LNCAP (cell line): ENCODE results near the gene GRM7.

Source experiments
- TF ChIP-seq, protein P1 (sequence below): fragments of 450-650 bp; IDR thresholded peaks from 2 replicates; pipeline ENCODE4 v1.5.1; 2017; ENCODE audit warnings: mild to moderate bottlenecking

Gene GRM7

DNA sequence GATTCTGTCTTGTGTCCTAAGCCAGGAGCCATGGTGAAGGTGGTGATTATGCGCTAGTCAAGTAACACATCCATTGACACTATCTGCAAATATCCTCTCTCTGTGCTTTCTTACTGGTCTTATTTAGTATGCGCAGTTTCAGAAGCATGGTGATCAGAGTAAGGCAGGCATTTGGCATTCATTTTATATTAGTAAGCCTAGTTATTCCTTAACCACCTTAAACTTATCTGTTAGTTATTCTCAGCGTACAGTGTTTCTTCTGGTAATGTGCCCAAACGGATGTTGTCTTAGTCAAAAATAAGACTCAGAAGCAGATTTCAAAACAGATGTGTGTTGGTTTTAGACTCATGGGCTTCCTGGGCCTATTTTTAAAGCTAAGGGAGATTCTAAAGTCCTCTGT, 329.2 kb downstream of the GRM7 start:
- TF ChIP-seq, protein P1, sequence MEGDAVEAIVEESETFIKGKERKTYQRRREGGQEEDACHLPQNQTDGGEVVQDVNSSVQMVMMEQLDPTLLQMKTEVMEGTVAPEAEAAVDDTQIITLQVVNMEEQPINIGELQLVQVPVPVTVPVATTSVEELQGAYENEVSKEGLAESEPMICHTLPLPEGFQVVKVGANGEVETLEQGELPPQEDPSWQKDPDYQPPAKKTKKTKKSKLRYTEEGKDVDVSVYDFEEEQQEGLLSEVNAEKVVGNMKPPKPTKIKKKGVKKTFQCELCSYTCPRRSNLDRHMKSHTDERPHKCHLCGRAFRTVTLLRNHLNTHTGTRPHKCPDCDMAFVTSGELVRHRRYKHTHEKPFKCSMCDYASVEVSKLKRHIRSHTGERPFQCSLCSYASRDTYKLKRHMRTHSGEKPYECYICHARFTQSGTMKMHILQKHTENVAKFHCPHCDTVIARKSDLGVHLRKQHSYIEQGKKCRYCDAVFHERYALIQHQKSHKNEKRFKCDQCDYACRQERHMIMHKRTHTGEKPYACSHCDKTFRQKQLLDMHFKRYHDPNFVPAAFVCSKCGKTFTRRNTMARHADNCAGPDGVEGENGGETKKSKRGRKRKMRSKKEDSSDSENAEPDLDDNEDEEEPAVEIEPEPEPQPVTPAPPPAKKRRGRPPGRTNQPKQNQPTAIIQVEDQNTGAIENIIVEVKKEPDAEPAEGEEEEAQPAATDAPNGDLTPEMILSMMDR, result no peak

DNA sequence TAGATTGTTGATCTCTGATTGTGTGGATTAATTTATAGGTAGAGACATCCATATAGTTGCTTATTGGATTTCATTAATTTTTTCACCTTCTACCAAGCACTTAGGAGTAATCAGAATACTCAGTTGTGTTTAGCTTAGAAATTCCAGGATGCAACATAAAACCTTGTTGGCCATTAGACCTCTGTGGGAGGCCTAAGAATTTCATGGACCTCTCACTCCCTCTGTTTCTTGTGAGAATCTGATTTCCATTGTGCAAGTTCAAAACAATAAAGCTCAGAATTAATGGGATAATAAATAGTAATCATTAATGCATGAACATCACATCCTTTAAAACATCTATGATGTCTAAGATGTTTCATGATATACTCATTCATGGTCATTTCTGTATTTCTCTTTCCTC, 332.4 kb downstream of the GRM7 start:
- TF ChIP-seq, protein P1, result no peak

DNA sequence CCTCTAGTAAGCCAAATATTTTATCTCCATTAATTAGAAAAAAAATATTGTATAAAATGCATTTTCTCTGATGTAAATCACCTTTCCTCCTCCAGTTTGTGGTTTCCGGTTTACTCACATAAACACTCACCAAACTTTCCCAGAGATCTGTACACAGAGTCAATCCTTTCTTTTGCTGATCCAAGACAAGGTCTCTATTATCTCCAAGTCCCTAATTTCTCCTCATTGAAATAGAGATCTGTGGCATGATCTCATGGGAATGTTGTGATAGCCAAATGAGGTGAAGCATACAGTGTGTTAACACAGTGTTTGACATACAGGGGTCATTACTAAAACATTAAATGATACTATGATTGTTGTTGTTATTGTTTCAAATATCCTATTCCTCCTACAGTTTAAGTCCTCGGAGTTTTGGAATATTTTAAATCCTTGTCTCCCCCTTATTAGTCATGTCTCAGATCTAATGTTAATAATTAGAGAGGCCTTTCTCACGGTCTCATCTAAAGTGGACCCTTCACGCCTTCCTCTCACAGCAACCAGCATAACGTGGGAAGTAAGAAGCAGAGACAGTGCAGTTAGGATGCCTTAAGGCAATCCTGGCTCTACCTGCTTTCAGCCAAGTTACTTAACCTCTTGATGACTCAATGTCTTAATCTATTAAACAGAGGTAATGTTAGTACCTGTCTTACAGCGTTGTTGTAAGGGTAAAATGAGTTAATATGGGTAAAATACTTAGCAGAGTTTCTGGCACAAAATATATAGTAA, 333.3 kb downstream of the GRM7 start:
- TF ChIP-seq, protein P1, result no peak

DNA sequence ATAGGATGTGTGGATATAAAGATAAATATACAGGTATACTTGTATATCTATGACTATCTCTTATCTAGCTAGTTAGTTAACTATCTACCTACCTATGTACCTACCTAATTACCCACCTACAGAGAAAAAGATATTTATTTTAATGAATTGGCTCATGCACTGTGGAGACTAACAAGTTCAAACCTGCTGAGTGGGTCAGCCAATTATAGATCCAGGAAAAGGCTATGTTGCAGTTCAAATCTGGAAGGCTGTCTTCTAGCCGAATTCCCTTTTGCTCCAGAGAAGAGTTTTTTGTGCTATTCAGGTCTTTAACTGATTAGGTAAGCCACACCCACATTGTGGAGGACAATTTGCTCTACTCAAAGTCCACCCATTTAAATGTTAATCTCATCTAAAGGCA, 335.0 kb downstream of the GRM7 start:
- TF ChIP-seq, protein P1, result no peak

DNA sequence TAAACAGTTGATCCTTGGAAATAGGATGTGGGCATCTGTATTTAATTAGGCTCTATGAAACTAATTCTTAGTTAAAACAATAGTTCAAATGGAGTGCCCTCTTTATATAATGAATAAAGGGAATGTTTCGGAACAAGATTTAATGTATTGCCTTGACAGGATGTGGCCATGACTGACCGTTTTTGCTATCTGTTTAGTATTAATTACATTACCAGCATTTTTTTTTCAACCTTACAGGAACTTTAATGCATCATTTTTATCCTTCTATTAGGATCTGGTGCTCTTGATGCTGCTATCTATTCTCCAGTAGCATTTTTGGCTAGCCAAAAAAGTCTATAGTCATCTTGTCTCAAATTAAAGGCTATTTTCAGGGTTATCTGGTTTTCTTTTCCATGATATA, 340.9 kb downstream of the GRM7 start:
- TF ChIP-seq, protein P1, result no peak

DNA sequence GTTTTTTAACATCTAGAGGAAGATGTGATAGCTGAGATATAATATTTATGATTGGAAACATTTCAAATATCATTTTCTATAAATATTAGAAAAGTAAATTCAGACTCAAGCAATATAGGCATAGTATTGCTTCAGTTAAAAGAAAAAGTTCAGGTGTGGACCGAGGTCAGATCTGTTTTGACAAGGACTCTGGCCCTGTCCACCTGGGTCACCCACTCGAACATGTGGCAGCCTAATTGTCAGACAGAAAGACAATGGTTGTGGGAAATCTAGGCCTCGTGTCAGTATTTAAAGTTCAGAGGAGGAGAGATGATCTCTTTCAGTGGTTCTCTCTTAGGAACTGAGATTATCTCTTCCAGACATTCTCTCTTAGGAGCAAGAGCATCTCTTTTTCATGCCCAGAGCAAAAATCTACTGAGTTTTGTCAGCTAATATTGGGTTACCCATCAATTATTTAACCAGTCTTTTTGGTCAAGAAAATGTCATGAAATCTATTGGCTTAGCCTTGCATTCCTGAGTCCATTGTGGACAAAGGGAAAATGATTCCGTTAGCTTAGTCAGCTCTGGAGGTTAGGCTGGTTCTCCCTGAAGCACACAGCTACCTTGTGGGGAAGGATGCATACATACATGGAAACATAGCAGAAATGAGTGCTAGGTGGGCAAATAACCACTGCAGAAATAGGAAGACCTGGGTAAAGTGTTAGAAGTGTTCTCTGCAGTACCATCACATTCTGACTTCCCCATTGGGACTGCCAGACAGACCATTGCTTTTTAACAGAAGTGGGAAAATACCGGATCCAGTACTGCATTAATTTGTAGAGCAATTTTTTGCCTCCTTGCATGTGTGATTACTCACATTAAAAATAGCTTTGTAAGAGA, 343.3 kb downstream of the GRM7 start:
- TF ChIP-seq, protein P1, result no peak

DNA sequence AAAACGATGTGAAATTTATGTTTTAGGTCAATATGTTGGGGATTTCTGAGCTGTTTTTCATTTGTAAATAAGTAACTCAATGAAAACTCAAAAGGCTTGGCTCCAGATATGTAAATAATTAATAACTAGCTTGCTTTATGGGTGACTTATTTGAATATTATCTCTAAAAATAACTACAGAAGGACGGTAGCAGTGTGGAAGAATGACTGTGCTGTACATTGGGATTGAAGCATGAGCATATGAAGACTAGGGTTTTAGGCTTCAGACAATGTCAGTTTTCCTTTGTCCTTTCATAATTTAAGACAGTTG, 343.9 kb downstream of the GRM7 start:
- TF ChIP-seq, protein P1, result no peak
